T-helper 1 cell treated with Interleukin-12 subunit alpha and Interleukin-12 subunit beta and Interleukin-4 antibody, amounts not matched to agents 30 ng/mL and 1 ng/mL, for 36 hours (primary cell): ENCODE measurements around the gene WIPI1. TPM values are rescaled to one million over a fixed set of nuclear protein-coding genes. Genes with fewer than 3 reads are reported as not detected.

Experiments used
- intact Hi-C: fragments of 100-400 bp; cut with micrococcal nuclease; formaldehyde crosslinking; loops from one replicate; pipeline ENCODE4 v1.15.1; 2024
- total RNA-seq: library from RNA; stranded (reverse); gene quantifications from 2 replicates; pipeline ENCODE4 v1.2.3, GENCODE V29; 2022

Gene WIPI1
- total RNA-seq, 1 donor from 2014 or later, result 22.5 TPM

- intact Hi-C loops, result no loop called here
Measured at GRCh38 chr17:68441070-68441770, 16.1 kb downstream of the WIPI1 start.

- intact Hi-C loops, result no loop called here
Measured at GRCh38 chr17:68440526-68440925, 16.8 kb downstream of the WIPI1 start.

- intact Hi-C loops, result no loop called here
Measured at GRCh38 chr17:68439656-68440290, 17.5 kb downstream of the WIPI1 start.

- intact Hi-C loops, result loop anchor here (1.0 to 2.0 kb wide), 2 partner anchors 19 to 89 kb away; partner anchors contain the start of gene WIPI1
Measured at GRCh38 chr17:68437979-68438822, 19.1 kb downstream of the WIPI1 start.

- intact Hi-C loops, result loop anchor here (1.0 to 2.0 kb wide), 16 partner anchors 21 to 401 kb away; partner anchors contain the start of genes ARSG, KPNA2 and SLC16A6
Measured at GRCh38 chr17:68435876-68436842, 21.1 kb downstream of the WIPI1 start.

DNA sequence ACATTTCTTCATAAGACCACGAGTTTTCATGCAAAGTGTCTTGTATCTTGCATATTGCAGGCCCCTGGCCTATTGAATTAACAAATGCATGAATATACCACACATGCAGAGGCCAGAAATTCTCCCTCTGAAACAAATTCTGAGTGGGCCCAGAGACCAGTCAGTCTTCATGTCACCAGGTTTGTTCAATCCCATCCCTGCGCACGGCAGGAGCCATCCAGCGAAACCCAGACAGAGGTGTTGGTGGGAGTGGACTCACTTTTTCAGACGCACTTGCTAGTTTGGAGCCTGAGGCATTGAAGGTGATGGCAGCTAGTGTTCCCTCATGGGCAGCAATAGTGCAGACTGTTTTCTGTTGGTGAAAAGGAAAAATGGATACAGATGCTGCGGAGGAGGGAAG is 21.9 kb downstream of the WIPI1 start:
- intact Hi-C loops, result loop anchor here (1.0 kb wide), 1 partner anchor 36 kb away; no protein-coding TSS in a partner anchor

DNA sequence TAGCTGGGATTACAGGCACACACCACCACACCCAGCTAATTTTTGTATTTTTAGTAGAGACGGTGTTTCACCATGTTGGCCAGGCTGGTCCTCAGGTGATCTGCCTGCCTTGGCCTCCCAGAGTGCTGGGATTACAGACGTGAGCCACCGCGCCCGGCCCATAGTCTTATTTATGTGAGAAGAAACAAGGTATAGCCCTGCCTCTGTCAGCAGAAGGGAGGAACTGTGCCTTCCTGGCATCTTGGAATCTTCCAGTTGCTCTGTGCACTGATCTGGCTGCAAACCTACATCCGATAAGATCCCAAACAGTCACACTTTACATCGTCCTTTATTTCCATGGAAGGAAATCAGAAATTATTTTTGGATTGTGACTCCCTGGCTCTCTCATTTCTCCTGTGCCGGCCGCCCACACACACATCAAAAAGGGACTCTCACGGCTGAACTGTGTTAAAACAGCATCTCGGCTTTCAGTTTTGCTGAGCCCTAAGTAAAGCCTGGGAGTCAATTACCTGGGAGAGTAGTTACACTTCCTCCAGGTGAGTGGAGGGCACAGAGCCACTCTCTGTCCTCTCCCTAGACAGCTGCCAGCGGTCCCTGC is 23.3 kb downstream of the WIPI1 start:
- intact Hi-C loops, result no loop called here

- intact Hi-C loops, result no loop called here
Measured at GRCh38 chr17:68433211-68433610, 24.1 kb downstream of the WIPI1 start.

GRCh38 chr17:68432086-68432864 is 25.0 kb downstream of the WIPI1 start:
- intact Hi-C loops, result no loop called here

DNA sequence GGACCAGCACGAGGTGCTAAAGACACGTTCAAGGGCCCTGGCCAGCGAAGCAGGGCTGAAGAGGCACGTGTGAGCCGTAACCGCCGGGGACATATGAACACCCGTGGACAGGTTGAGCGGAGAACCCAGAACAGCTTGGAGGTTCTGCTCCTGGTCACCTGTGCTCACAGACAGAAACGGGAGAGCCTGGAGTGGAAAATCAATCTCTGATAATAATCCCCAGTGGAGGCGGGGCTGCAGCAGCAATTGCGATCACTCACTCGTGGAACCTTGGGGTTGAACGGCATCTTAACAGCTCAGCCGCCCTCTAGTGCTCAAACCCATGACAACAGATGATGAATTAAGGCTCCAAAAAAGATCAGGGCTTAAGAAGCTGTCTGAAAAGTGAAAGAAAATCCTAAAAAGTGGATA is 25.6 kb downstream of the WIPI1 start:
- intact Hi-C loops, result loop anchor here (1.0 kb wide), 2 partner anchors 140 to 168 kb away; partner anchors contain the start of genes ARSG and SLC16A6

DNA sequence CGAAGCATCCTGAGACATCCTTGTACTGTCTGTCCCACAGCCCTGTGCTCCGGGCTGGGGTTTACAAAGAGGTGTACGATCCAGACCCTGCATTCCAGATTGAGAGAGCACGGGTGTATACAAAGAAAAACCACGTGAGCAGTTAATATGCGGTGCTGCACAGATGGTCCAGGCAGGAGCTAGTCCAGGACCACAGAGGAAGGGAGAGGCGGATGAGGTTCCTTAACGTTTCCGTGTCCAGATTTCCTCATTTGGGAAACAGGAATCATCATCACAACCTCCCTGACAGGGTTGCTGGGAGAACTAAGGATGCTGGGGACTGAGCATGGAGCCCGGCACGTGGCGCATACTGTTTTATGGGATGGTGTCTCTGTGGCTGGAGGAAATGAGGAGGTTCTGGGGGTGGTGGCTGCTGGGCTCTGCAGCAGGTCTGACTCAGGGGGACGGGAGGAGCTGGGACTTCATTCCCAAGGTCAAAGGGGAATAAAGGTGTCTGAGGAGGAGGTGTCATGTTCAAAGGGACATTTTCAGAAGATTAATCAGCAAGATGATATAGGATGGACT is 26.2 kb downstream of the WIPI1 start:
- intact Hi-C loops, result loop anchor here (1.0 kb wide), 2 partner anchors 140 to 168 kb away; partner anchors contain the start of genes ARSG and SLC16A6

GRCh38 chr17:68429881-68430280 is 27.4 kb downstream of the WIPI1 start:
- intact Hi-C loops, result no loop called here

- intact Hi-C loops, result no loop called here
Measured at GRCh38 chr17:68428498-68429172, 28.7 kb downstream of the WIPI1 start.

- intact Hi-C loops, result no loop called here
Measured at GRCh38 chr17:68427575-68427974, 29.7 kb downstream of the WIPI1 start.

- intact Hi-C loops, result no loop called here
Measured at GRCh38 chr17:68425979-68426378, 31.3 kb downstream of the WIPI1 start.

- intact Hi-C loops, result no loop called here
Measured at GRCh38 chr17:68424861-68425260, 32.4 kb downstream of the WIPI1 start.

GRCh38 chr17:68424203-68424602 is 33.1 kb downstream of the WIPI1 start:
- intact Hi-C loops, result no loop called here

DNA sequence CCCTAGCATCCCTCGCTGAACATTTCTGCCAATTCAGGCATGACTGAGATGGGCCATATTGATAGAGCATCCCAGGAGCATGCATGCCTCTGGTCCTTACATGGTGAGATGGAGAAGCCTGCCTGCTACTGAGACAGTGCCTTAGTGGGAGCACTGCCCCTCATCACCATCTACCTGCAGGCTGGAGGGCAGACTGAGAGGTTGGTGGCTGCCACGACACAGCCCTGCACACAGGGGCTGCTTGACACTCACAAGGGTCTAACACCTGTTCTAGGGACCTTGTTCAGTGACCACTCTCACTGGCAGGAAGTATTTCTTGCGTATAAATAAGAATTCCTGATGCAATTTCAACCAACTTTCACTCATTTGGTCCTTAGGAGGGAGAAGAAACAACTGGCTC is 34.0 kb downstream of the WIPI1 start:
- intact Hi-C loops, result no loop called here
